Keratinocyte (primary cell): ENCODE measurements around the gene CASP8. TPM values are rescaled to one million over a fixed set of nuclear protein-coding genes. Genes with fewer than 3 reads are reported as not detected.

Source experiments
- DNase-seq: peaks from one replicate; pipeline ENCODE4 v3.0.0-alpha.2; 2011; ENCODE audit warnings: low read depth, missing footprints, low spot score
- FAIRE-seq: peaks from 2 replicates; lab custom pipeline; 2011; peaks lifted over from hg19 to GRCh38; lab: Jason Lieb, UNC
- H2AFZ ChIP-seq: 2 replicates; pipeline ENCODE4 v1.6.0; 2012; ENCODE audit warnings: low read length, control low read depth, inconsistent platforms; ENCODE audit not compliant: control insufficient read depth
- H3K27ac ChIP-seq: 2 replicates; pipeline ENCODE4 v1.5.1; 2011; ENCODE audit warnings: low read length; ENCODE audit not compliant: control insufficient read depth, insufficient read depth
- H3K27me3 ChIP-seq: 3 replicates; pipeline ENCODE4 v1.6.0; 2011; ENCODE audit warnings: low read length; ENCODE audit not compliant: control insufficient read depth, insufficient read depth; ENCODE audit errors: extremely low read depth
- H3K36me3 ChIP-seq, 2 experiments: 2 replicates in 1 of 2; 3 replicates in 1 of 2; pipeline ENCODE4 v1.5.1; 2011; ENCODE audit warnings: low read length in 2 of 2, mild to moderate bottlenecking in 1 of 2; ENCODE audit not compliant: control insufficient read depth in 2 of 2, insufficient read depth in 2 of 2; ENCODE audit errors: extremely low read depth in 1 of 2
- H3K4me1 ChIP-seq: 3 replicates; pipeline ENCODE4 v1.5.1; 2011; ENCODE audit warnings: low read length; ENCODE audit not compliant: control insufficient read depth, insufficient read depth; ENCODE audit errors: extremely low read depth
- H3K4me2 ChIP-seq: 3 replicates; pipeline ENCODE4 v1.6.0; 2011; ENCODE audit warnings: low read depth, low read length; ENCODE audit not compliant: control insufficient read depth, insufficient read depth; ENCODE audit errors: extremely low read depth
- H3K4me3 ChIP-seq, 3 experiments: fragments of 200-600 bp in 1 of 3; sonication (generic) in 1 of 3; 2 replicates in 2 of 3; 3 replicates in 1 of 3; pipeline ENCODE4 v1.5.1; 2011 to 2016; ENCODE audit warnings: low read length in 3 of 3, mild to moderate bottlenecking in 3 of 3, control low read depth in 2 of 3, inconsistent platforms in 1 of 3, low read depth in 1 of 3, mixed read lengths in 1 of 3, mixed run types in 1 of 3, moderate library complexity in 1 of 3; ENCODE audit not compliant: control insufficient read depth in 2 of 3, insufficient read depth in 2 of 3; ENCODE audit errors: extremely low read depth in 1 of 3
- H3K79me2 ChIP-seq: 2 replicates; pipeline ENCODE4 v1.6.0; 2012; ENCODE audit warnings: low read length; ENCODE audit not compliant: control insufficient read depth, insufficient read depth
- H3K9ac ChIP-seq: 3 replicates; pipeline ENCODE4 v1.6.0; 2011; ENCODE audit warnings: low read length; ENCODE audit not compliant: control insufficient read depth, insufficient read depth; ENCODE audit errors: extremely low read depth
- H3K9me1 ChIP-seq: 3 replicates; pipeline ENCODE4 v1.6.0; 2011; ENCODE audit warnings: low read length; ENCODE audit not compliant: control insufficient read depth, insufficient read depth; ENCODE audit errors: extremely low read depth
- H3K9me3 ChIP-seq: 2 replicates; pipeline ENCODE4 v1.5.1; 2012; ENCODE audit warnings: low read depth, low read length; ENCODE audit not compliant: control insufficient read depth
- H4K20me1 ChIP-seq: 3 replicates; pipeline ENCODE4 v1.6.0; 2011; ENCODE audit warnings: low read length; ENCODE audit not compliant: control insufficient read depth, insufficient read depth; ENCODE audit errors: extremely low read depth
- CTCF ChIP-seq, 3 experiments: IDR thresholded peaks in 1 of 3; conservative IDR thresholded peaks in 1 of 3; optimal IDR thresholded peaks in 1 of 3; 2 replicates in 2 of 3; 3 replicates in 1 of 3; pipeline versions ENCODE3 to v1.5.1; 2011; ENCODE audit warnings: low read length in 3 of 3, mild to moderate bottlenecking in 3 of 3, moderate library complexity in 2 of 3, control low read depth in 1 of 3, inconsistent platforms in 1 of 3; ENCODE audit not compliant: insufficient read depth in 2 of 3; ENCODE audit errors: extremely low read depth in 1 of 3
- EZH2 ChIP-seq: IDR thresholded peaks from one replicate; pipeline ENCODE4 v1.6.1; 2012; ENCODE audit warnings: inconsistent platforms, mild to moderate bottlenecking, low read length, moderate library complexity
- dilution Hi-C: fragments of 300-500 bp; cut with MboI; formaldehyde crosslinking; loops from one replicate; pipeline ENCODE4 v1.7.0; 2020; ENCODE audit warnings: low sequenced_read_pairs; ENCODE audit not compliant: extremely low pct_ligation_motif_present
- polyA plus RNA-seq, 5 experiments: library from polyadenylated mRNA; depleted of rRNA in 3 of 5; stranded (reverse) in 3 of 5; stranded (forward) in 1 of 5; unstranded in 1 of 5; fragments of >200 nt; gene quantifications; 1 replicate in 1 of 5; 2 replicates in 3 of 5; 3 replicates in 1 of 5; pipeline versions ENCODE4 v1.2.1 to v1.2.3, GENCODE V29; 2011 to 2012; ENCODE audit warnings: missing spikeins in 2 of 5, low read depth in 1 of 5, low replicate concordance in 1 of 5

Gene CASP8
- polyA plus RNA-seq, 1 donor (not counting 4 experiments of a cell fraction or from before 2014, with no cell fraction given): 27.0 TPM

DNA sequence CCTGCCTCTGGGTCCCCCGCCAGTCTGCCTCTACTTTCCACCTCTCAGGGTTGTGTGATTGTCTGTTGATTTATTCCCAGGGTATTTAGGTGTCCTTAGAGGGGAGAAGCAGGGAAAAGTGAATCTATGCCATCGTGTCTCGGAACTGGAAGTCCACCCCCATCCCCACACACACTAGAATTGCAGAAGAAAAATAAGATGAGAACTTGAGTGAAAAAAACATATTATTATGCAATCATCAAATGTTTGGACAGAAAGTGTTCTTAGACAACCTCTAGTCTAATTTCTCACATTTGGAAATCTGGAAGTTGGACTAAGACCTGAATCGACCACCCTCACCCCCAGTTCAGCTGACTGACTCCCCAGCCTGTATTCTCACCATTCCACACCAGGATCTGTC lies 14.1 kb upstream of the CASP8 start:
- Histone ChIP-seq H3K9ac (no peak overlapping the region), H3K27me3 (no peaks in the 10 kb centered on the region), H3K36me3 (no peaks in the 10 kb centered on the region), H3K4me1 (no peaks in the 10 kb centered on the region), H2AFZ (no peak overlapping the region), H3K4me2 (no peak overlapping the region), H3K79me2 (no peaks in the 10 kb centered on the region), H3K4me3 (no peak overlapping the region), H4K20me1 (no peaks in the 10 kb centered on the region), H3K9me1 (no peaks in the 10 kb centered on the region), H3K27ac (no peak overlapping the region), H3K9me3 (no peaks in the 10 kb centered on the region)
- no peak for FAIRE-seq
- dilution Hi-C loops: no loop called here
- DNase-seq: no peak
- TF ChIP-seq EZH2: no peak
- no peak for TF ChIP-seq CTCF (optimal IDR thresholded peaks at IDR 0.05 in 1 of 3, IDR thresholded peaks at IDR 0.05 in 1 of 3, conservative IDR thresholded peaks at IDR 0.05 in 1 of 3; ENCODE audit: extremely low read depth in 1 of 3, insufficient read depth in 2 of 3, low read length in 3 of 3)

- no peaks in the 10 kb centered on the region for H3K9me1 ChIP-seq
- H3K79me2 ChIP-seq: no peaks in the 10 kb centered on the region
- no peaks in the 10 kb centered on the region for H3K27me3 ChIP-seq
- no peak overlapping the region for H3K9ac ChIP-seq
- H3K9me3 ChIP-seq: no peaks in the 10 kb centered on the region
- H3K27ac ChIP-seq: no peak overlapping the region
- no peak overlapping the region for H3K4me3 ChIP-seq
- TF ChIP-seq CTCF (optimal IDR thresholded peaks at IDR 0.05 in 1 of 3, IDR thresholded peaks at IDR 0.05 in 1 of 3, conservative IDR thresholded peaks at IDR 0.05 in 1 of 3; ENCODE audit: extremely low read depth in 1 of 3, insufficient read depth in 2 of 3, low read length in 3 of 3): no peak
- TF ChIP-seq EZH2: no peak
- no peak overlapping the region for H2AFZ ChIP-seq
- no peaks in the 10 kb centered on the region for H3K36me3 ChIP-seq
- no peaks in the 10 kb centered on the region for H3K4me1 ChIP-seq
- dilution Hi-C loops: no loop called here
- H4K20me1 ChIP-seq: no peaks in the 10 kb centered on the region
- DNase-seq (no peak), FAIRE-seq (no peak)
- no peak overlapping the region for H3K4me2 ChIP-seq
These were observed 12.0 kb upstream of the CASP8 start for GRCh38 chr2:201248288-201248844.
